ENCODE measurements around the gene ASAP2. TPM values are rescaled to one million over a fixed set of nuclear protein-coding genes. Genes with fewer than 3 reads are reported as not detected.
"Not testable (repeated sequence)": the region's sequence is repeated elsewhere in the genome, so short reads cannot be mapped to it uniquely, and the experiment has no call there.

The ASAP2 gene
- total RNA-seq, 6 donors from 2014 or later = 20.4 to 26.0 (median 23.4) TPM

GRCh38 chr2:9213477-9214051 is 7.0 kb downstream of the ASAP2 start:
- ATAC-seq (ENCODE audit: low FRiP score in 2 of 2) (no peak), DNase-seq (no peak)
- peak overlapping the region; percentile 5 to 68 (median 62) for H3K27ac ChIP-seq
- 96 to 97% methylated on average over 2 of the region's 2 CpGs for WGBS, 2 donors
- H3K27me3 ChIP-seq = no peaks in the 10 kb centered on the region
- no peak for TF ChIP-seq POLR2AphosphoS5 (IDR thresholded peaks at IDR 0.05)
- no peak for TF ChIP-seq POLR2A (IDR thresholded peaks at IDR 0.05)
- TF ChIP-seq, protein P1, sequence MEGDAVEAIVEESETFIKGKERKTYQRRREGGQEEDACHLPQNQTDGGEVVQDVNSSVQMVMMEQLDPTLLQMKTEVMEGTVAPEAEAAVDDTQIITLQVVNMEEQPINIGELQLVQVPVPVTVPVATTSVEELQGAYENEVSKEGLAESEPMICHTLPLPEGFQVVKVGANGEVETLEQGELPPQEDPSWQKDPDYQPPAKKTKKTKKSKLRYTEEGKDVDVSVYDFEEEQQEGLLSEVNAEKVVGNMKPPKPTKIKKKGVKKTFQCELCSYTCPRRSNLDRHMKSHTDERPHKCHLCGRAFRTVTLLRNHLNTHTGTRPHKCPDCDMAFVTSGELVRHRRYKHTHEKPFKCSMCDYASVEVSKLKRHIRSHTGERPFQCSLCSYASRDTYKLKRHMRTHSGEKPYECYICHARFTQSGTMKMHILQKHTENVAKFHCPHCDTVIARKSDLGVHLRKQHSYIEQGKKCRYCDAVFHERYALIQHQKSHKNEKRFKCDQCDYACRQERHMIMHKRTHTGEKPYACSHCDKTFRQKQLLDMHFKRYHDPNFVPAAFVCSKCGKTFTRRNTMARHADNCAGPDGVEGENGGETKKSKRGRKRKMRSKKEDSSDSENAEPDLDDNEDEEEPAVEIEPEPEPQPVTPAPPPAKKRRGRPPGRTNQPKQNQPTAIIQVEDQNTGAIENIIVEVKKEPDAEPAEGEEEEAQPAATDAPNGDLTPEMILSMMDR (IDR thresholded peaks at IDR 0.05) = no peak
- TF ChIP-seq EP300 (IDR thresholded peaks at IDR 0.05) = no peak
- H3K4me1 ChIP-seq = peaks cover 18 to 38% (median 28%) of the 10 kb centered on the region in 4 donors
- H3K36me3 ChIP-seq = no peaks in the 10 kb centered on the region
- peak overlapping the region in 1 of 4 donors; percentile 5 for H3K4me3 ChIP-seq
- H3K9me3 ChIP-seq = no peaks in the 10 kb centered on the region

DNA sequence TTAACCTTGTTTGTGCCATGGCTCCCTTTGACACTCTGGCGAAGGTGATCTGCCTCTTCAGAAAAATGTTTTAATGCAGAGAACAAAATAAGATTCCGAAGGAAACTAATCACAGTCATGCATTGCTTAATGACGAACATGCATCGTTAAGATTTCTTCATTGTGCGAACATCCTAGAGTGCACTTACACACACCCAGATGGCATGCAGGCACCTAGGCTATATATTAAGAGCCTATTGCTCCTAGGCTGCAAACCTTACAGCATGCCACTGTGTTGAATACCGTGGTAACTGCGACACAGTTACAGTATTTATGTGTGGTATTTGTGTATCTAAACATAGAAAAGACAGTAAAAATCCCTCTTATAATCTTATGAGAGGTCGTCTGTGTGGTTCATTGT is 8.3 kb downstream of the ASAP2 start:
- H3K9me3 ChIP-seq = no peaks in the 10 kb centered on the region
- 86 to 92% methylated on average over 8 of the region's 8 CpGs for WGBS, 2 donors
- no peak overlapping the region for H3K4me3 ChIP-seq
- TF ChIP-seq EP300 (IDR thresholded peaks at IDR 0.05) (no peak), POLR2AphosphoS5 (IDR thresholded peaks at IDR 0.05) (no peak)
- TF ChIP-seq, protein P1 (IDR thresholded peaks at IDR 0.05) = no peak
- H3K4me1 ChIP-seq = peaks cover 18 to 35% (median 28%) of the 10 kb centered on the region in 4 donors
- no peak for DNase-seq
- no peaks in the 10 kb centered on the region for H3K27me3 ChIP-seq
- no peak for ATAC-seq (ENCODE audit: low FRiP score in 2 of 2)
- no peaks in the 10 kb centered on the region for H3K36me3 ChIP-seq
- no peak overlapping the region for H3K27ac ChIP-seq

DNA sequence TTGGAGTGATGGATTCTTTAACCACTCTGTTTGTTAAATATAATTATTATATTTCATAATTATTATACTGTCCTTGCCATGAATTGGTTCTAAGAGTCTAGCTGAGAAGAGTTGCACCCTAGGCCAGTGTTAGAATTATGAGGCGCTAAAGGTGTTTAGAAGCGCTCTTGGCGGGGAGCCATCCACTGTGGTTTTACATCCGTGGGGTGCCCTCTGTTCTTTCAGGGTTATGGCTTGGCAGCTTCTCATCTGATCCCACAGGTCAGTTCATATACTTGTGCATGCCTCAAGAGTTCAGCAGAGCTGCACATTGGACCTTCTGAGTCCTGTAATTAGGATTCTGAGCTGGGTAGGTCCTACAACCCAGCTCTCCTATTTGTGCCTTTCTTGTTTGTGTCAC is 9.1 kb downstream of the ASAP2 start:
- Histone ChIP-seq H3K27me3 (no peaks in the 10 kb centered on the region), H3K4me1 (peaks cover 18 to 35% (median 30%) of the 10 kb centered on the region in 4 donors), H3K36me3 (no peaks in the 10 kb centered on the region), H3K4me3 (no peak overlapping the region), H3K27ac (no peak overlapping the region), H3K9me3 (no peaks in the 10 kb centered on the region)
- no peak for TF ChIP-seq POLR2AphosphoS5 (IDR thresholded peaks at IDR 0.05)
- TF ChIP-seq, protein P1 (IDR thresholded peaks at IDR 0.05) = no peak
- TF ChIP-seq EP300 (IDR thresholded peaks at IDR 0.05) = no peak
- TF ChIP-seq POLR2A (IDR thresholded peaks at IDR 0.05) = no peak
- ATAC-seq (ENCODE audit: low FRiP score in 2 of 2) = no peak
- 76 to 83% methylated on average over 4 of the region's 4 CpGs for WGBS, 2 donors
- no peak for DNase-seq

- WGBS, 2 donors = 88 to 93% methylated on average over 2 of the region's 2 CpGs
- ATAC-seq (ENCODE audit: low FRiP score in 2 of 2); H3K27ac ChIP-seq; DNase-seq; H3K27me3 ChIP-seq; H3K4me3 ChIP-seq; H3K36me3 ChIP-seq; H3K9me3 ChIP-seq: not testable (repeated sequence)
- H3K4me1 ChIP-seq = peaks cover 18 to 35% (median 31%) of the 10 kb centered on the region in 4 donors
Observed at GRCh38 chr2:9216143-9216542, 9.5 kb downstream of the ASAP2 start.

- H3K9me3 ChIP-seq = no peaks in the 10 kb centered on the region
- 93 to 97% methylated on average over 7 of the region's 7 CpGs for WGBS, 2 donors
- no peak overlapping the region for H3K4me3 ChIP-seq
- H3K27ac ChIP-seq = no peak overlapping the region
- ATAC-seq (ENCODE audit: low FRiP score in 2 of 2) (peak in 1 of 2 donors; percentile 64), DNase-seq (no peak)
- no peaks in the 10 kb centered on the region for H3K27me3 ChIP-seq
- TF ChIP-seq, protein P1 (IDR thresholded peaks at IDR 0.05) = no peak
- TF ChIP-seq POLR2AphosphoS5 (IDR thresholded peaks at IDR 0.05) (no peak), POLR2A (IDR thresholded peaks at IDR 0.05) (no peak), EP300 (IDR thresholded peaks at IDR 0.05) (no peak)
- H3K4me1 ChIP-seq = peaks cover 14 to 30% (median 24%) of the 10 kb centered on the region in 4 donors
- H3K36me3 ChIP-seq = no peaks in the 10 kb centered on the region
Observed at GRCh38 chr2:9217838-9218770, 11.5 kb downstream of the ASAP2 start.
